Smooth muscle cell (in vitro differentiated cells): Measurements from ENCODE around the gene EFHD2. TPM values are rescaled to one million over a fixed set of nuclear protein-coding genes. Genes with fewer than 3 reads are reported as not detected.

Experiments used
- DNase-seq: peaks from one replicate; lab custom pipeline; 2025; ENCODE audit not compliant: unreplicated experiment; lab: John Stamatoyannopoulos, UW
- H2AFZ ChIP-seq: fragments of 200-600 bp; sonication (generic); 2 replicates; pipeline ENCODE4 v1.6.0; 2016; ENCODE audit warnings: antibody characterized with exemption, low read depth, mild to moderate bottlenecking
- H3F3A ChIP-seq: fragments of 200-600 bp; sonication (generic); 2 replicates; pipeline ENCODE4 v1.6.0; 2017; ENCODE audit warnings: antibody characterized with exemption, low read depth
- H3K27ac ChIP-seq: fragments of 200-600 bp; sonication (generic); 2 replicates; pipeline ENCODE4 v1.5.1; 2016; ENCODE audit warnings: low read depth, mild to moderate bottlenecking
- H3K27me3 ChIP-seq: fragments of 200-600 bp; sonication (generic); 2 replicates; pipeline ENCODE4 v1.6.1; 2016; ENCODE audit warnings: low read depth, mild to moderate bottlenecking
- H3K36me3 ChIP-seq: fragments of 200-600 bp; sonication (generic); 2 replicates; pipeline ENCODE4 v1.5.1; 2016; ENCODE audit warnings: low read depth
- H3K4me1 ChIP-seq: fragments of 200-600 bp; sonication (generic); 2 replicates; pipeline ENCODE4 v1.5.1; 2016; ENCODE audit warnings: low read depth
- H3K4me2 ChIP-seq: fragments of 200-600 bp; sonication (generic); 2 replicates; pipeline ENCODE4 v1.6.0; 2016; ENCODE audit warnings: mild to moderate bottlenecking
- H3K4me3 ChIP-seq: fragments of 200-600 bp; sonication (generic); 2 replicates; pipeline ENCODE4 v1.5.1; 2016; ENCODE audit warnings: mild to moderate bottlenecking
- H3K79me2 ChIP-seq: fragments of 200-600 bp; sonication (generic); 2 replicates; pipeline ENCODE4 v1.6.0; 2016; ENCODE audit warnings: low read depth, mild to moderate bottlenecking
- H3K9ac ChIP-seq: fragments of 200-600 bp; sonication (generic); 2 replicates; pipeline ENCODE4 v1.6.0; 2016; ENCODE audit warnings: low read depth
- H3K9me3 ChIP-seq: fragments of 200-600 bp; sonication (generic); replicated peaks from 2 replicates; pipeline ENCODE4 v1.5.1; 2016; ENCODE audit warnings: low read depth
- H4K20me1 ChIP-seq: fragments of 200-600 bp; sonication (generic); 2 replicates; pipeline ENCODE4 v1.6.0; 2016; ENCODE audit warnings: low read depth
- CTCF ChIP-seq: fragments of 200-600 bp; sonication (generic); IDR thresholded peaks from 2 replicates; pipeline ENCODE4 v1.5.1; 2017; ENCODE audit warnings: borderline replicate concordance, mild to moderate bottlenecking, antibody characterized with exemption; ENCODE audit not compliant: insufficient read depth, poor library complexity, severe bottlenecking
- WGBS: methylation state at CpG from one replicate; pipeline ENCODE4 v1.1.7; 2016; ENCODE audit warnings: low lambda C conversion rate; 5-methylcytosine and 5-hydroxymethylcytosine counted together
- polyA plus RNA-seq: library from polyadenylated mRNA; unstranded; fragments of >200 nt; fragmentation: Nextera tagmentation; extraction: Ambion mirVana; gene quantifications from 2 replicates; pipeline ENCODE4 v1.2.1, GENCODE V29; 2016
- total RNA-seq: library from RNA; depleted of rRNA; stranded (reverse); fragments of >200 nt; gene quantifications from 2 replicates; pipeline ENCODE4 v1.2.3, GENCODE V29; 2014

Gene EFHD2
- total RNA-seq (7.0 and 10.4 TPM in 2 replicates), polyA plus RNA-seq (22.9 and 34.1 TPM in 2 replicates)

- Histone ChIP-seq H3K27me3 (no peaks in the 10 kb centered on the region), H2AFZ (peak within 1 kb of the TSS; percentile 58), H3K9ac (peak within 1 kb of the TSS; percentile 90), H4K20me1 (peaks cover 37% of the 10 kb centered on the region), H3K4me1 (peaks cover 10% of the 10 kb centered on the region), H3F3A (peaks cover 15% of the 10 kb centered on the region), H3K4me2 (peak within 1 kb of the TSS; percentile 94), H3K36me3 (no peaks in the 10 kb centered on the region), H3K79me2 (no peaks in the 10 kb centered on the region), H3K4me3 (peak within 1 kb of the TSS; percentile 89), H3K27ac (peak within 1 kb of the TSS; percentile 75), H3K9me3 (no peaks in the 10 kb centered on the region)
- WGBS: under 1% methylated on average over 38 of the region's 99 CpGs
- TF ChIP-seq CTCF: no peak
- peak; percentile 71 for DNase-seq
Observed at GRCh38 chr1:15409388-15410222, at the start of gene EFHD2. TSS of gene EFHD2 (plus strand) at chr1:15409888. CDS start at chr1:15409972, 84 bp downstream.

DNA sequence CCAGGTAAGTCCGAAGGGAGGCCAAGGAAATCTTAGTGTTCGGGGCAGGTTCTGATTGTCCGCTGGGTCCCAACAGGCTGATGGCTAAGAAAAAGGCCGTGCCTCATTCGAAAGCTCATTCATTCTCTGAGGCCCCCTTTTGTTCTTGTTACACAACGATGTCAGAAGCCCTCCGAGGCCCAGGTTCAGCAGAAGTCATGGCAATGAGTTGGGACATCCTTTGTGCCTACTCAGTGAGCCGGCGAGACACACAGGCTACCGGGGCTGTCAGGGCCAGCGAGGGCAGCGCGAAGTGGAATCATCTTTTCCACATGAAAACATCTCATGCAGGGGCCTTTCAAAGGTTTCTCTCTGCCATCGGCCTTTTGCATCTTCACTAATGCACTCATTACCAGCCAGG, 49.0 kb upstream of the EFHD2 start:
- Histone ChIP-seq H3K27ac (no peak overlapping the region), H3K4me1 (no peaks in the 10 kb centered on the region)
- WGBS: 87% methylated on average over 14 of the region's 14 CpGs

GRCh38 chr1:15362096-15362736, 47.5 kb upstream of the EFHD2 start:
- H3K4me1 ChIP-seq: no peaks in the 10 kb centered on the region
- peaks cover 7% of the 10 kb centered on the region for H3K27me3 ChIP-seq
- H3K79me2 ChIP-seq: no peaks in the 10 kb centered on the region
- H3K4me3 ChIP-seq: no peak overlapping the region
- no peak overlapping the region for H3K9ac ChIP-seq
- no peak overlapping the region for H2AFZ ChIP-seq
- no peaks in the 10 kb centered on the region for H3K36me3 ChIP-seq
- 94% methylated on average over 13 of the region's 13 CpGs for WGBS
- no peaks in the 10 kb centered on the region for H3K9me3 ChIP-seq
- H3K27ac ChIP-seq: no peak overlapping the region
- no peaks in the 10 kb centered on the region for H4K20me1 ChIP-seq
- H3F3A ChIP-seq: no peaks in the 10 kb centered on the region
- H3K4me2 ChIP-seq: no peak overlapping the region
- no peak for DNase-seq
- TF ChIP-seq CTCF: no peak

More for the DNA sequence above, 49.0 kb upstream of the EFHD2 start:
- H3K9ac ChIP-seq: no peak overlapping the region
- no peaks in the 10 kb centered on the region for H3K36me3 ChIP-seq
- no peak overlapping the region for H3K4me3 ChIP-seq
- no peak for TF ChIP-seq CTCF
- H3K9me3 ChIP-seq: no peaks in the 10 kb centered on the region
- DNase-seq: no peak
- H4K20me1 ChIP-seq: no peaks in the 10 kb centered on the region
- peaks cover 6% of the 10 kb centered on the region for H3K27me3 ChIP-seq
- H3K79me2 ChIP-seq: no peaks in the 10 kb centered on the region
- no peaks in the 10 kb centered on the region for H3F3A ChIP-seq
- no peak overlapping the region for H2AFZ ChIP-seq
- H3K4me2 ChIP-seq: no peak overlapping the region
